Upper lobe of left lung (tissue), 4 donors: ENCODE data around the gene ABLIM2.

ENCODE experiments used
- EP300 ChIP-seq, 4 donors: sonication (generic); formaldehyde crosslinking; IDR thresholded peaks; one replicate each; pipeline ENCODE4 v1.5.1; 2017; ENCODE audit warnings: antibody characterized with exemption in 4 of 4, control low read depth in 2 of 4
- POLR2A ChIP-seq, 4 donors: fragments of 450-650 bp; IDR thresholded peaks; one replicate each; pipeline ENCODE4 v1.5.1; 2016 to 2017; ENCODE audit warnings: antibody characterized with exemption in 4 of 4, mild to moderate bottlenecking in 2 of 4
- TF ChIP-seq, protein P1 (sequence below), 6 experiments: fragments of 450-650 bp in 4 of 6; fragments of 200-600 bp in 2 of 6; sonication (generic) in 2 of 6; IDR thresholded peaks; one replicate each; pipeline ENCODE4 v1.5.1; 2016 to 2019; ENCODE audit warnings: antibody characterized with exemption in 6 of 6

DNA sequence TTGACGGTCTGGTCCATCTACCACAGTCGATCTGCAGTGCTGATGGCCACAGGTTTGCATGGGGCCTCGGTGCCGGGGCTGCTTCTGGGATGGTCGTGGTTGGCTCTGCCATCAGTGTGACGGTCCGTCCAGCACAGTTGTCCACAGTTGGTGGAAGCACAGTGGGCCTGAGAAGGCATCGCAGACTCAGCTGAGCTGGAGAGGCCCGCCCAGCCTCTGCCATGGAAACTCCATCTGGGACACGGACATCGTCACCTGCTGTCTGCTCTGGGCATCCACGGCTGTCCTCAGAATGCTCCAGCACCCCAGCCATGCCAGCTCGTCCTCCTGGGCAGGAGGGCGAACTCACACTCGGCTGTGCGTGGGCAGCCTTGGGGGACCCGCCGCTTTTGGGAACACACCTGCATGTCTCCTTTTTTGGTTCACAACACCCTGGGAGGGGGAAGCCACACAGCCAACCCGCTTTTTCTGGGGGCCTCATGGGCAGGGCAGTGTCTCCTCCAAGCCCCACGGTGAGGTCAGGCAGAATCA is 33.0 kb downstream of the ABLIM2 start:
- TF ChIP-seq EP300 (IDR thresholded peaks at IDR 0.05) (no peak), POLR2A (IDR thresholded peaks at IDR 0.05) (no peak)
- TF ChIP-seq, protein P1, sequence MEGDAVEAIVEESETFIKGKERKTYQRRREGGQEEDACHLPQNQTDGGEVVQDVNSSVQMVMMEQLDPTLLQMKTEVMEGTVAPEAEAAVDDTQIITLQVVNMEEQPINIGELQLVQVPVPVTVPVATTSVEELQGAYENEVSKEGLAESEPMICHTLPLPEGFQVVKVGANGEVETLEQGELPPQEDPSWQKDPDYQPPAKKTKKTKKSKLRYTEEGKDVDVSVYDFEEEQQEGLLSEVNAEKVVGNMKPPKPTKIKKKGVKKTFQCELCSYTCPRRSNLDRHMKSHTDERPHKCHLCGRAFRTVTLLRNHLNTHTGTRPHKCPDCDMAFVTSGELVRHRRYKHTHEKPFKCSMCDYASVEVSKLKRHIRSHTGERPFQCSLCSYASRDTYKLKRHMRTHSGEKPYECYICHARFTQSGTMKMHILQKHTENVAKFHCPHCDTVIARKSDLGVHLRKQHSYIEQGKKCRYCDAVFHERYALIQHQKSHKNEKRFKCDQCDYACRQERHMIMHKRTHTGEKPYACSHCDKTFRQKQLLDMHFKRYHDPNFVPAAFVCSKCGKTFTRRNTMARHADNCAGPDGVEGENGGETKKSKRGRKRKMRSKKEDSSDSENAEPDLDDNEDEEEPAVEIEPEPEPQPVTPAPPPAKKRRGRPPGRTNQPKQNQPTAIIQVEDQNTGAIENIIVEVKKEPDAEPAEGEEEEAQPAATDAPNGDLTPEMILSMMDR (IDR thresholded peaks at IDR 0.05): no peak
